TTC549 (cell line): ENCODE measurements around the gene SH3RF3.

Experiments
- FAIRE-seq: peaks from 2 replicates; lab custom pipeline; 2012; peaks lifted over from hg19 to GRCh38; lab: Jason Lieb, UNC

The SH3RF3 gene

DNA sequence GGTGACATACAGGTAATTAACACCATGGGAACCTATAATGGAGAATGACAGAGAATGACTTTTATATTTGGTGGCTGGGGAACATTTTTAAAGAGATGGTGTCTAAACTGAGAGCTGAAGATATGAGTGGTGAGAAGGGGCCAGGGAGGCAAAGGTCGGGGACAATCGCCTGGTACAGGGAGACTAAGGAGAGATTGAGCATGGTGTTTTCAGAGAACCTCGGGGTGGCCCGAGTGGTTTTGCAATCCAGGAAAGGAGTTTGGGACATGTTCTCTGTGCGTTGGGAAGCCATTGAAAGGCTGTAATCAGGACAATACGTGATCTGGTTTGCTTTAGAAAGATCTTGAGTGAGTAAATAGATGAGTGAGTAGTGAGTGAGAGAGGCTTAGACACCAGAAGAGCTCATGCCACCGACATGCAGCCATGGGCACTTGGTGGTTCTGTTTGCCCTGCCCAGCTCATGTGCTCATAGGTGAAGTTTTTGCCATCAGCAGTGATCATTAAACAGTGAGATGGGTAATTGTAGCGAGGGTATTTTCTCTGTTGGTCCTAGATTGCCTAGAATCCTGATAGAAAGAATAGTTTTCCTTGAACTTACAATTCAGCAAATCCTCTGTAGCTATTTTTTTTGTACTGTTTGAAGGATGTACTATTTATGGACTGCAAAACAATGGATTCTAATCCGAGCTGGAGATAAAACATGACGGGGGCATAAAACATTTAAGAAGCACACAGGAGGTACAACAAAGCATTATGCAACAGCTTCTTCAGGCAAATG is 114.7 kb downstream of the SH3RF3 start:
- no peak for FAIRE-seq

DNA sequence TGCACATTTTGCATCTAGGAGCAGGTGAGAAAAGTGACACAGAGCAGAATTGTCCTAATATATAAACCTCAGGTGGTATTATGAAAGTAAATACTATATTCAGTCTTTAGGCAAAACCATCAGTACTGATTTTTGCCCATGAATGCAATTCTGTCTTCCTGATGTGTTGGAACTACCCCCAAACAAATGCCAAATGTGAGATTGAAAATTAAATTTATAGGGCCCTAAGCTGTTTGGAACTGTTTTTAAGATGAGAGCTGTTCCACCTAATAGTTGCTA is 115.2 kb downstream of the SH3RF3 start:
- FAIRE-seq, result no peak

- FAIRE-seq, result no peak
These were observed 115.9 kb downstream of the SH3RF3 start for GRCh38 chr2:109244750-109245382.

DNA sequence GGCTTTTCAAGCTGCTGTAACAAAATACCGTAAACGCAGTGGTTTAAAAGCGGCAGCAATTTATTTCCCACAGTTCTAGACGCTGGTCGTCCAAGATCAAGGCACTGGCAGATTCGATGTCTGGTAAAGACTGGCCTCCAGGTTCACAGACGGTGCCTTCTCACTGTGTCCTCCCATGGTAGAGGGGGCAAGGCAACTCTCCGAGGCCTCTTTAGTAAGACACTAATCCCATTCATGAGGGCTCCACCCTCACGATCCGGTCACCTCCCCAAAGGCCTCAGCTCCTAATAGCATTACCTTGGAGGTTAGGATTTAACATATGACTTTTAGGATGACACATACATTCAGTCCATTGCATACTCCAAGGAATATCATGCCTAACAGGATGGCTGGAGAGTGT is 117.2 kb downstream of the SH3RF3 start:
- FAIRE-seq, result no peak

DNA sequence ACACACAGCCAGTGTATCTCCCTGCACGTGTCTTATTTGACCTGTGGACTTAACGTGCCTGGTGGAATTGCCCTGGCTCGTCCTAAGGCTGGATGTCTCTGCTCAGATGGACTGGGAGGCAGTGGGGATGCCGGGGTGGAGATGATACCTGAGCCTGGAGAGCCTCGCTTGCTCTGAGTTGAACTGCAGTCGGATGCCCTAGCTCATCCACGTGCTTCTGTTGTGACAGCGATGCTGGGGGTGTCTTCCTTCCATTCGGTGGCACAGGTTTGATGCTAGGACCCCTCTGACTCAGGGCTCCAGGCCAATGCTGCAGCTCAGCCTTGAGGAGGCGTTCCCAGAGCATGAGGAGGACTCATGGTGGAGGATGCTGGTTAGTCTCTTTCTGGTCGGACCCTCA is 117.6 kb downstream of the SH3RF3 start:
- FAIRE-seq, result no peak

GRCh38 chr2:109247340-109247739 is 118.3 kb downstream of the SH3RF3 start:
- FAIRE-seq, result no peak

DNA sequence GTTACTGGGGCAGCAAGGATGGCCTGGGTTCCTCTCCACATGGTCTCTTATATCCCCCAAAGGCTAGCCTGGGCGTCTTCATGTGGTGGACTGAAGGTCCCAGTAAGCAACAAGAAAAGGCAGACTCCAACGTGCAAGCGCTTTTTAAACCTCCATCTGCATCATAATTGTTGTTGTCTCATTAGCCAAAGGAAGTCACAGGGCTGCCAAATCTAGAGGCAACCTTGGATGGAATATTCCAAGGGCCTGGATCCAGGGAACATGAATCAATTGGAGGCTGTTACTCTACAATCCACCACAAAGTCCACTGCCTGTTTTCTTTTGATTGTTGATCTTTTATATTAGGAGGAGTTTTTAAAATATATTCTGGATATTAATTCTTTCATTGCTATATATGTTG is 118.8 kb downstream of the SH3RF3 start:
- FAIRE-seq, result no peak

DNA sequence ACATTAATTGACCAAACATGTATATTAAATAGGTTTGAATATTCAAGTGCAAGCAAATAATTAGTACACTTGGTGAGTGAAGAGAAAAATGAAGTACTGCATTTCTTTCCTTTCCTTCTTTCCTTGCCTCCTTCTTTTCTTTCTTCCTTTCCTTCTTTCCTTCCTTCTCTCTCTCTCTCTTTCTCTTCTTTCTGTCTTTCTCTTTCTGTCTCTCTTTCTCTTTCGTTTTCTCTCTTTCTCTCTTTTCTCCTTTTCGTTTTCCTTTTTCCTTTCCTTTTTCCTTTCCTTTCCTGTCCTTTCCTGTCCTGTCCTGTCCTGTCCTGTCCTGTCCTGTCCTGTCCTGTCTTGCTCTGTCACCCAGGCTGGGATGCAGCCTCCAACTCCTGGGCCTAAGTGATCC is 119.6 kb downstream of the SH3RF3 start:
- FAIRE-seq, result no peak

DNA sequence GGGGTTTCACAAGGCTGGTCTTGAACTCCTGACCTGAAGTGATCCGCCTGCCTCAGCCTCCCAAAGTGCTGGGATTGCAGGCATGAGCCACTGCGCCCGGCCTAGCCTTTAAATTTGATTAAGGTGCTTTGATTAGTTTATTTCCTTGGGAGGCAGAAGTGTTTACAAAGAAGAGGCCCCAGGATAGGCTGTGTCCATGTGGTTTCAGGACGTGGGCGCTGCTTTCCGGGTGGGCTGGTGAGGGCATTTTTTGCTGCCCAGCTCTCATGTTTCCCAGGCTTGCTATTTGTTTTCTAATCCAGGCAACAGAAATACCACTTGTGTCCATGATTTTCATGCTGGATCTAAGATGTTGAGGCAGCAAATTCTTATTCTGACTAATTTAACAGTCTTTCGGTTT is 124.2 kb downstream of the SH3RF3 start:
- no peak for FAIRE-seq

DNA sequence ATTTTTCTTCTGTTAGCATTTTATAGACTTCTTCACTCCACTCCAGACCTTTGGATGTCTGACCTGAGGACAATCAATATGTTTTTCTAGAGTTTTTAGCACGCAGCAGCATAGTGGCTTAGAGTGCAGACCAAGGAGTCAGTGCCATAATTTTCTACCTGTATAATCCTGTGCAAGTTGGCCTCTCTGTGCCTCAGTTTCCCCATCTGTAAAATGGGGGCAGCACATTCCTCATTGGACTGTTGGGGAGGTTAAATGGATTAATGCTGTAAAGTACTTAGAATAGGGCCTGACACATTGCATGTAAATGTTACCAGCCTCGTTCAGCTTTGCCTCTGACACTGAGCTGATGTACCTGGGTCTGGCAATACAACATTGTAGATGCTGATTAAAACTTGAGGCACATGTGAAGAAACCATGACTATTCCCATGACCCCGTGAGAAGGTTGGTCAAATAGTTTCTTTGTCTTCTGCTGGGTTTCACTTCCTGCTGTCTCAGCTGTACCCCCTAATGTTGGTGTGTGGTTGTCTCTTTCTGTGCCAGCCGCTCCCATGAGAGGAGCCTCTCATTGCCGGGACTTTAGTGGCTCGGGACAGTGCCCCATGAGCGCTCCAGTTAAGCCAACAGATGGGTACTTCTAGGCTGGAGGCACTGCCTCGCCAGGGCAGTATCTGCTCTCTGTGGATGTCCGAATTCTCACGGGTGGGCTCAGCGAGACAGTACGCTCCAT is 125.3 kb downstream of the SH3RF3 start:
- FAIRE-seq, result no peak

GRCh38 chr2:109255654-109256053 is 126.6 kb downstream of the SH3RF3 start:
- no peak for FAIRE-seq

DNA sequence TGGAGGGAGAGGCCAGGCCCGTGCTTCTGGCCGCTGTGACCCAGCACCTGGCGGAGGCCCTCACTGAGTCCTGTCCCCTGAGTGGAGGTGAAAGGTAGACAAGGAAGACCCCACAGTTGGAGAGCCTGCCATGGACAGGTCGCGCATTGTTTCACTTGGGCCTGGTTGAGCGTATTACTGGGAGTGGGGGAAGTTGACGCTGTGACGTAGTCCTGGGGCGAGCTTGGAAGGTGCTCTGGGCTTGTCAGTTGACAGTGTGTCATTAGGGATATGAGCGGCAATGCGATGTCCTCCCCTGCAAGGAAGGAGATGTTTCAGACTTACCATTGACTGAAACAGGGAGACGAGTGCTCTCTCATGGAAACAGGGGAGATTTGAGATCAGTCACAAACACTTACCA is 127.1 kb downstream of the SH3RF3 start:
- no peak for FAIRE-seq

DNA sequence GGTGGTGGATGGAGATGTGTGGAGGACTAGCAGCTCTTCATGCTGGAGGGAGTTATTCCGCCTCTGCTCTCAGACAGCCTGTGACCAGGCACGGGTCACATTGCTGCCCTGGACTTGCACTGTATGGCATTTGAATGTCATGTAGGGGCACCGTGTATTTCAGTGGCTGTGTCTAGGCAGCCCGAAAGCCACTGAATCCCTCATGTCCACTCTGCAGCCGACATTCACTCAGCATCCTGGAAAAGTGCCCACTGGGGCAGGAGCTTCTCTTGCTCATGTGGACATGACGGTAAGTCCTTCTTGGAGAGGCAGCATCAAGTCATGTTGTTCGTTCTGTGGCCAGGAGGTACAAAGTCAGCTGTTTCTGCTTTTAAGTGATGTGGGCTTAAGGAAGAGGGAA is 127.9 kb downstream of the SH3RF3 start:
- FAIRE-seq, result no peak

DNA sequence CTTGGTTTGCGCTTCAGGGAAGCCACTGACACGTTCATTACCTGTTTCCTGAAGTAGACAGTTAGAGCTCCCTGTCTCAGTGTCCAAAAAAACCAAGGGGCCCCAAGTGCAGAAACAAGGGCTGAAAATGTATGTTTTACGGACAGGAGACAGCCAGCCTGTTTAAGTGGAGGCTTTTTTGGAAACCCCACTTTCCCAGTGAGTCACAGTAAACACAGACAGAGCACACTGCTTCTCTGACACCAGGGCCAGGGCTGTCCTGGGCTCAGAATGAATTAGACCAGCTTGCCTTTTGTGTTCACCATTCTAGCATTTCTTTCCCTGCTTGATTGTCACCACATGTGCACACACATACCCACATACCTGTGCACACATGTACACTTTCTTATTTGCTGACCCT is 128.6 kb downstream of the SH3RF3 start:
- FAIRE-seq, result no peak

GRCh38 chr2:109258376-109258775 is 129.4 kb downstream of the SH3RF3 start:
- FAIRE-seq, result no peak

DNA sequence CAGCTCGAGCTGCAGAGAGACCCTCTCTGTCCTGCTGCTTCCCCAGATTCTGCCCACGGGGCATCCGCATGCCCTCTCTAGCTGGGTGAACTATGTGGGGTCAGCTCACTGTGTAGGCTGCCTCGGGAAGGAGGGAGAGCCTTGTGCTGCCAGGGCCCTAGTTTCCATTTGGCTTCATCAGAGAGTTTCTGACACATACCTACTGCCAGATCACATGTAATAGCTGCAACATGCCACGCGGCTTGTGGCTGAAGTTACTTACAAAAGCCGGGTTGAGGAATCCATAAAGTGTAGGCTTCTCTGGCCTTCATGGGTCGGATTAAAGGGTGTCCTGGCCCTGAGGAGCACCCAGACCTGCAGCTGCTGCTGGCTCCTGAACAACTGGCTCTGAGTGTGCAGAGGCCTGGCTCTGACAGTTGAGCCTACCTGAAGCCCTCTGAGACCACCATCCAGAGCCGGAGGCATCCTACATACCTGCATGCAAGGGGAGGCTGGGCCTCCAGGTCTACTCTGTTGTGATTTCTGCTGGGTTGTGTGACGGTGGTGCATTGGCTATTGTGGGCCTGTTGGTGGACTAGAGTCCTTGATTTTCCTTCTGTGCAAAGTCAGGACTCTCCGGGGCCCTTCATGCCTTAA is 130.0 kb downstream of the SH3RF3 start:
- no peak for FAIRE-seq

GRCh38 chr2:109259671-109260070 is 130.7 kb downstream of the SH3RF3 start:
- FAIRE-seq, result no peak

GRCh38 chr2:109260116-109260855 is 131.3 kb downstream of the SH3RF3 start:
- FAIRE-seq, result no peak

GRCh38 chr2:109260886-109261700 is 132.1 kb downstream of the SH3RF3 start:
- no peak for FAIRE-seq

- FAIRE-seq, result no peak
These were observed 133.1 kb downstream of the SH3RF3 start for GRCh38 chr2:109261906-109262631.
